PC-9 (cell line): Measurements from ENCODE around the gene TSGA10. TPM values are rescaled to one million over a fixed set of nuclear protein-coding genes. Genes with fewer than 3 reads are reported as not detected.
"Not testable (repeated sequence)": the region's sequence is repeated elsewhere in the genome, so short reads cannot be mapped to it uniquely, and the experiment has no call there.

ENCODE experiments used
- BruUV-seq: library from RNA; stranded (reverse); fragments of 400-500 nt; replicated peaks from 2 replicates; lab custom pipeline; 2021; lab: Mats Ljungman, UMichigan
- CTCF ChIA-PET: fragments of 300-600 bp; sonication (Branson Sonifier 250); formaldehyde crosslinking; loops from one replicate; lab custom pipeline; 2022; ENCODE audit warnings: antibody characterized with exemption; lab: Charles Lee
- POLR2A ChIA-PET: fragments of 300-600 bp; sonication (Branson Sonifier 250); formaldehyde crosslinking; loops from one replicate; lab custom pipeline; 2022; ENCODE audit warnings: antibody characterized with exemption; ENCODE audit not compliant: unreplicated experiment; lab: Charles Lee
- DNase-seq, 2 experiments: peaks; one replicate each; pipeline versions ENCODE4 v3.0.0 to v3.0.0-alpha.2; 2015 to 2022; ENCODE audit warnings: mixed read lengths in 1 of 2
- H2AFZ ChIP-seq: fragments of 200-600 bp; sonication (generic); 2 replicates; pipeline ENCODE4 v1.8.1; 2017; ENCODE audit warnings: antibody characterized with exemption
- H3F3A ChIP-seq: fragments of 200-600 bp; sonication (generic); 2 replicates; pipeline ENCODE4 v1.8.1; 2017; ENCODE audit warnings: antibody characterized with exemption, mild to moderate bottlenecking, low read depth; ENCODE audit not compliant: insufficient read depth
- H3K27ac ChIP-seq: fragments of 200-600 bp; sonication (generic); 2 replicates; pipeline ENCODE4 v1.6.1; 2016; ENCODE audit warnings: mixed run types
- H3K27me3 ChIP-seq: fragments of 200-600 bp; sonication (generic); 2 replicates; pipeline ENCODE4 v1.6.1; 2016; ENCODE audit warnings: low read depth, mixed run types; ENCODE audit not compliant: insufficient read depth
- H3K36me3 ChIP-seq: fragments of 200-600 bp; sonication (generic); 2 replicates; pipeline ENCODE4 v1.6.1; 2016; ENCODE audit warnings: low read depth, mixed run types
- H3K4me1 ChIP-seq: fragments of 200-600 bp; sonication (generic); replicated peaks from 2 replicates; pipeline ENCODE4 v1.6.1; 2016; ENCODE audit warnings: mixed run types; ENCODE audit not compliant: insufficient read depth
- H3K4me2 ChIP-seq: fragments of 200-600 bp; sonication (generic); 2 replicates; pipeline ENCODE4 v1.6.1; 2017; ENCODE audit warnings: mixed run types
- H3K4me3 ChIP-seq: fragments of 200-600 bp; sonication (generic); 2 replicates; pipeline ENCODE4 v1.6.1; 2016; ENCODE audit warnings: mixed run types
- H3K79me2 ChIP-seq: fragments of 200-600 bp; sonication (generic); 2 replicates; pipeline ENCODE4 v1.6.1; 2017; ENCODE audit warnings: low read depth, mixed run types
- H3K9me2 ChIP-seq: fragments of 200-600 bp; sonication (generic); 2 replicates; pipeline ENCODE4 v1.8.1; 2017; ENCODE audit warnings: mild to moderate bottlenecking; ENCODE audit not compliant: insufficient read depth
- H3K9me3 ChIP-seq: fragments of 200-600 bp; sonication (generic); 2 replicates; pipeline ENCODE4 v1.8.1; 2016; ENCODE audit warnings: low read depth; ENCODE audit not compliant: insufficient read depth
- H4K20me1 ChIP-seq: fragments of 200-600 bp; sonication (generic); 2 replicates; pipeline ENCODE4 v1.8.1; 2017; ENCODE audit not compliant: insufficient read depth
- CTCF ChIP-seq: fragments of 200-600 bp; sonication (generic); conservative IDR thresholded peaks from 2 replicates; pipeline ENCODE4 v1.6.1; 2017; ENCODE audit warnings: mixed run types, antibody characterized with exemption, mild to moderate bottlenecking, moderate library complexity
- EZH2 ChIP-seq: fragments of 200-600 bp; sonication (generic); IDR thresholded peaks from 2 replicates; pipeline ENCODE4 v1.8.0; 2017; ENCODE audit warnings: antibody characterized with exemption, low read depth
- intact Hi-C: fragments of 100-400 bp; cut with micrococcal nuclease; formaldehyde crosslinking; loops from one replicate; pipeline ENCODE4 v1.10.0; 2022; ENCODE audit not compliant: unreplicated experiment
- total RNA-seq: library from RNA; stranded (reverse); gene quantifications from 2 replicates; pipeline ENCODE4 v1.2.3, GENCODE V29; 2021

Gene TSGA10
- total RNA-seq, 1 experiment from 2014 or later = 14.9 TPM

- H3K27me3 ChIP-seq = no peaks in the 10 kb centered on the region
- H3K9me2 ChIP-seq = no peaks in the 10 kb centered on the region
- no peak overlapping the region for H3K27ac ChIP-seq
- H3K36me3 ChIP-seq = peaks cover 6% of the 10 kb centered on the region
- H3K9me3 ChIP-seq = peaks cover 4% of the 10 kb centered on the region
- no peak overlapping the region for H3K4me2 ChIP-seq
- intact Hi-C loops = no loop called here
- TF ChIP-seq CTCF (no peak), EZH2 (no peak)
- ChIA-PET CTCF (no interaction called here), POLR2A (no interaction called here)
- H3K4me3 ChIP-seq = no peak overlapping the region
- no TSS peak for BruUV-seq
- peaks cover 10% of the 10 kb centered on the region; the same call in 1 of the 2 replicates for H3F3A ChIP-seq
- no peak overlapping the region for H2AFZ ChIP-seq
- no peaks in the 10 kb centered on the region for H3K79me2 ChIP-seq
- peaks cover 13% of the 10 kb centered on the region for H3K4me1 ChIP-seq
- H4K20me1 ChIP-seq = no peaks in the 10 kb centered on the region; the same call in 1 of the 2 replicates
- DNase-seq = no peak
Measured at GRCh38 chr2:99200076-99200800, 45.5 kb upstream of the TSGA10 start.

DNA sequence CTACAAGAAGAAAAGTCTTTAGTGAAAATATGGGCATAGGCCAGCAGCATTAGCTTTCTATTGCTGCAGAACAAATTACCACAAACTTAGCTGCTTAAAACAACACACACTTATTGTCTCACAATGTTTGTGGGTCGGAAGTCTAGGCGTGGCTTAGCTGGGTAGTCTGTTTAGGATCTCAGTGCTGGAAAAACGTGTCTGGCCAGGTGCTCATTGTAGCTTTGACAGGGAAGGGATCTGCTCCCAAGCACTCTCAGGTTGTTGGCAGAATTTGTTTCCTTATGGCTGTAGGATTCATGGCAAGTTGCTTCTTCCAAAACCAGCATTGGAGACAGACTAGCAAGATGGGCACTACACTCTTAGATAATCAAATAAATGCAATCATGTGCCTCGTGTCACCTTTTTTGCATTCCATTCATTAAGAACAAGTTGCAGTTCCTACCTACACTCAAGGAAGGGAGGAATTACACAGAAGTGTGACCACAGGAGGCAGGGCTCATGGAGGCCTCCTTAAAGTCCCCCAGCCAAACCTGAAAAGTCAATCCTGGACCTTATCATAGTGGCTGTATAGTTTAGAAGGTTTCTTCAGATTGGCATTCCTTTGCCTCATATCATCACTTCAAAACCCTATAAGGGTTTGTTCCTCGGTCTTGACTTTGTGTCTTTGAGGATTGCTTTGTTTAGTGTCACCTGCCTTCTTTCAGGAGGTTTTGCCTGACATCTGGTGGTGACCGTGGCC lies 43.5 kb upstream of the TSGA10 start:
- Histone ChIP-seq H3K27ac (0 out of 2 replicates have a peak overlapping the region, but pooled peaks have one; percentile 10), H3K4me2 (peak overlapping the region; percentile 24; the same call in 1 of the 2 replicates), H3K36me3 (peaks cover 20% of the 10 kb centered on the region), H3K9me2 (no peaks in the 10 kb centered on the region), H3K4me1 (peaks cover 13% of the 10 kb centered on the region), H2AFZ (no peak overlapping the region), H3K4me3 (no peak overlapping the region), H3K79me2 (no peaks in the 10 kb centered on the region), H4K20me1 (peaks cover 9% of the 10 kb centered on the region), H3F3A (peaks cover 10% of the 10 kb centered on the region; the same call in 1 of the 2 replicates), H3K9me3 (no peaks in the 10 kb centered on the region), H3K27me3 (no peaks in the 10 kb centered on the region)
- ChIA-PET CTCF (no interaction called here), POLR2A (no interaction called here)
- TF ChIP-seq EZH2 = no peak
- TF ChIP-seq CTCF = no peak
- no TSS peak for BruUV-seq
- DNase-seq = peak; percentile 23 to 52
- intact Hi-C loops = no loop called here

GRCh38 chr2:99192364-99192763 lies 37.6 kb upstream of the TSGA10 start:
- CTCF ChIA-PET, intact Hi-C loops, DNase-seq, H3K4me3 ChIP-seq, H3K4me1 ChIP-seq, H3F3A ChIP-seq, BruUV-seq, H3K4me2 ChIP-seq, POLR2A ChIA-PET, H2AFZ ChIP-seq, H3K9me3 ChIP-seq, H3K27ac ChIP-seq, H3K9me2 ChIP-seq, H3K27me3 ChIP-seq: not testable (repeated sequence)
- Histone ChIP-seq H3K36me3 (peaks cover 51% of the 10 kb centered on the region), H3K79me2 (0 out of 2 replicates have a peak, but pooled peaks cover 11% of the 10 kb centered on the region), H4K20me1 (peaks cover 23% of the 10 kb centered on the region)
